GM08714 (cell line): ENCODE results near the gene CEP350.
"Not testable (repeated sequence)": the region's sequence is repeated elsewhere in the genome, so short reads cannot be mapped to it uniquely, and the experiment has no call there.

Experiments
- H3K4me3 ChIP-seq: fragments of 200-500 bp; sonication (Bioruptor generic); 2 replicates; pipeline ENCODE4 v1.5.1; 2014; ENCODE audit warnings: mild to moderate bottlenecking, low read length, inconsistent platforms
- ZNF274 ChIP-seq: IDR thresholded peaks from 2 replicates; pipeline ENCODE4 v1.6.1; 2012; ENCODE audit warnings: mild to moderate bottlenecking, low read depth, low read length

CEP350 gene

GRCh38 chr1:179930867-179931266 is 23.7 kb upstream of the CEP350 start:
- TF ChIP-seq ZNF274, result no peak

GRCh38 chr1:179933219-179933618 is 21.4 kb upstream of the CEP350 start:
- no peak for TF ChIP-seq ZNF274

More at GRCh38 chr1:179930867-179931266, 23.7 kb upstream of the CEP350 start:
- H3K4me3 ChIP-seq, result no peak overlapping the region

GRCh38 chr1:179935909-179936496 is 18.6 kb upstream of the CEP350 start:
- H3K4me3 ChIP-seq, result no peak overlapping the region
- no peak for TF ChIP-seq ZNF274

More at GRCh38 chr1:179933219-179933618, 21.4 kb upstream of the CEP350 start:
- H3K4me3 ChIP-seq, result no peak overlapping the region

- no peak overlapping the region for H3K4me3 ChIP-seq
- no peak for TF ChIP-seq ZNF274
These were observed 16.8 kb upstream of the CEP350 start for GRCh38 chr1:179937668-179938254.

- H3K4me3 ChIP-seq, result no peak overlapping the region
- TF ChIP-seq ZNF274, result no peak
These were observed 15.9 kb upstream of the CEP350 start for GRCh38 chr1:179938752-179939151.

GRCh38 chr1:179939941-179940340 is 14.7 kb upstream of the CEP350 start:
- no peak for TF ChIP-seq ZNF274
- no peak overlapping the region for H3K4me3 ChIP-seq

GRCh38 chr1:179941454-179941853 is 13.2 kb upstream of the CEP350 start:
- TF ChIP-seq ZNF274, result no peak
- no peak overlapping the region for H3K4me3 ChIP-seq

- no peak overlapping the region for H3K4me3 ChIP-seq
- no peak for TF ChIP-seq ZNF274
These were observed 4.0 kb upstream of the CEP350 start for GRCh38 chr1:179950651-179951050.

- no peak for TF ChIP-seq ZNF274
- no peak overlapping the region for H3K4me3 ChIP-seq
These were observed 3.0 kb upstream of the CEP350 start for GRCh38 chr1:179951383-179952144.

GRCh38 chr1:179952186-179952585 is 2.4 kb upstream of the CEP350 start:
- TF ChIP-seq ZNF274, result no peak

GRCh38 chr1:179953974-179954492 is 577 bp upstream of the CEP350 start:
- peak overlapping the region; percentile 99 for H3K4me3 ChIP-seq
- TF ChIP-seq ZNF274, result no peak

More at GRCh38 chr1:179952186-179952585, 2.4 kb upstream of the CEP350 start:
- H3K4me3 ChIP-seq, result no peak overlapping the region

GRCh38 chr1:179955287-179955680 is 674 bp downstream of the CEP350 start:
- H3K4me3 ChIP-seq, result peak overlapping the region; percentile 99
- no peak for TF ChIP-seq ZNF274

- peak overlapping the region; percentile 99 for H3K4me3 ChIP-seq
- no peak for TF ChIP-seq ZNF274
These were observed 1.1 kb downstream of the CEP350 start for GRCh38 chr1:179955731-179956130.

- no peak overlapping the region for H3K4me3 ChIP-seq
- TF ChIP-seq ZNF274, result no peak
These were observed 3.7 kb downstream of the CEP350 start for GRCh38 chr1:179958359-179958758.

- not testable (repeated sequence) for H3K4me3 ChIP-seq
These were observed 7.6 kb downstream of the CEP350 start for GRCh38 chr1:179962168-179962567.
